Muscle of arm (tissue), 12 donors: Measurements from ENCODE around the gene RAB11FIP5. TPM values are rescaled to one million over a fixed set of nuclear protein-coding genes. Genes with fewer than 3 reads are reported as not detected.

Source experiments
- DNase-seq: peaks from one replicate; pipeline ENCODE4 v3.0.0-alpha.2; 2013
- polyA plus RNA-seq, 12 donors: library from polyadenylated mRNA; unstranded; fragments of 120-200 nt; gene quantifications; one replicate each; pipeline ENCODE4 v1.2.1, GENCODE V29; 2013; ENCODE audit not compliant: insufficient read length in 12 of 12

RAB11FIP5 gene
- polyA plus RNA-seq, 12 donors, result 11.5 to 21.2 (median 13.7) TPM; not detected in 1

DNA sequence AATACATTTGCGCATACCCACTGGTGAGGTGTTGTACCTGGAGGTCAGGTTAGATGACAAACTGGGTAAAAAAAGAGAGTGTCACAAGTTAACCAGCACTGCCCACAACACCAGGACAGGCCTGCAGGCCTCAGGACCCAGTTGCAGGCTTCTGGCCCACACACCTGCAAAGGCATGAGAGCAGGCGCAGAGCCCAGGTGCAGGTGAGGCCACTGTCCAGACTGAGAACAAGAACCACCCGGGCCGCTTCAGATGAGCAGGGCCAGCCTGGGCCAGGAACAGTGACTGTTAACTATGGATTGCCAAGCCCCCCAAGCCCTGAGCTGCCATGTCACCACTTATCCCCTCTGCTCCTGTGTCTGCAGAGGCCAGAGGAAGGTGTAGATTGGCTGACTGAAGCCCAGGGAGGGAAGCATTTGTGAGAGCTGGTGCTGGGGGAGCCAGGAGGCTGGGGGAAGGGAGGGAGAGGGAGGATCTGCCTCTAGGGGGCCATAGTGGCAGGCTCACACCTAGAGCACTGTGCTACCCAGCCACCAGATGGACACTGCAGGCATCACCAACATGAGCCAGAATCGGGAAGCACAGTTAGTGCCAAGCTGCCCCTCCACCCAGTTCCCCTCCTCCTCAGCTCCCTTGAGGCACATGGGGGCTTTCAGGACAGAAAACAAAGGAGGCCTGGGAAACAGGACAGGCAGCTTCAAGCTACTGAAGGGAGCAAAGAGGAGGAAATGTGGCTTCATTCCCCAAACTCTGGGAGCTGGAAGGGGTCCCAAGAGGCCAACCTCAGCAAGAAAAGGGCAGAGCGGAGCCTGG is 76.6 kb downstream of the RAB11FIP5 start:
- DNase-seq, result no peak

DNA sequence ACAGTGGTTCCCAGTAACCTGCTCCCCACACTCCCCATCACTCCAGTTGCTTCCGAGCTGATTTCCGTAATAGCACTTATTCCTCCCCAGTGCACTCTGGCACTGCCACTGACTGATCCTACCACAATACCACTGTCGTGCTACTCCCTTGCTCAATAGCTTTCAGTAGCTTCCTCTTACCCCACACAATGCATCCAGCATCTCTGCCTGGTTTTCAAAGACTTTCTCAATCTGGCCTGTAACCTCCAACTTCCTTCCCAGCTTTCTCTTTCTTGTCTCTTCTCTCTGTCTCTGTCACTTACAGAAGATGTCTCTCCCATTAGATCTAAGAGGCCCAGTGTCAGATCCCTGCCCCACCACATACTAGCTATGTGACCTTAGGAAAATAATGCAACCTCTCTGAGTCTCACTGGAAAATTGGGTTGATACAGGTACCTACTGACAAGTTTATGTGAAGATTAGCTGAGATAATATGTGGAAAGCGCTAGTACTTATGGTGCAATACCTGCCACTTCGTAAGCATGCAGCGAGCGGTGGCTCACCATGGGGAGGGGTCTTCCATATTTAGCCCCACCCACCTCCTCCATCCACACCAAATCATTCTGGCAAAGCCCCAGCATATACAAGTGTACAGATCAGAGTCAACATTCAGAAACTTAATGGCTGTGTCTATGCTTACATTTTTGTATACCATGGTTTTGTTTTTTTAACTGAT is 77.9 kb downstream of the RAB11FIP5 start:
- DNase-seq, result no peak

DNA sequence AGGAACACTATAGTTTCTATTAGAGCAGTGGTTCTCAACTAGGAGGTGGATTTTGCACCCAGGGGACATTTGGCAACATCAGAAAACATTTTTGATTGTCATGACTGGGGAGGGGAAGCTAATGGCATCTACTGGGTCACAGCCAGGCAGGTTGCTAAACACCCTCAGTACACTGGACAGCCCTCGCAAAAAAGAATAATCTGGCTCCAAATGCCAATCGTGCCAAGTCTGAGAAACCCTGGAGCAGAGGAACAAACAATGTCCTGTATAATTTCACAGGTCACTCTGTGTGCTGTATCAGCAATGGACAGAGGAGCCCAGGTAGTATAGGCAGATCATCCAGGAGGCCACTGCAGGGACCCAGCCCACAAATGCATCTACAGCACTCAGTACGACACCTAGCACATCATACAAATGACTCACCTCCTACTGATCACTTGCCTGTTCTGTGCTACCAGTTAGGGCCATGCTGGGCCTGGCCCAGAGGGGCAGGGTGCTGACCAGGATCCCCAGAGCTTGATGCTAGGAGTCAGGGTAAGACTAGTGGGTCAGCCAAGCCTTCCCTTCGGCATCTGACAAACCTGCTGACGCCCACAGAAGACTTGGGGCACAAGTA is 78.9 kb downstream of the RAB11FIP5 start:
- DNase-seq, result no peak

DNA sequence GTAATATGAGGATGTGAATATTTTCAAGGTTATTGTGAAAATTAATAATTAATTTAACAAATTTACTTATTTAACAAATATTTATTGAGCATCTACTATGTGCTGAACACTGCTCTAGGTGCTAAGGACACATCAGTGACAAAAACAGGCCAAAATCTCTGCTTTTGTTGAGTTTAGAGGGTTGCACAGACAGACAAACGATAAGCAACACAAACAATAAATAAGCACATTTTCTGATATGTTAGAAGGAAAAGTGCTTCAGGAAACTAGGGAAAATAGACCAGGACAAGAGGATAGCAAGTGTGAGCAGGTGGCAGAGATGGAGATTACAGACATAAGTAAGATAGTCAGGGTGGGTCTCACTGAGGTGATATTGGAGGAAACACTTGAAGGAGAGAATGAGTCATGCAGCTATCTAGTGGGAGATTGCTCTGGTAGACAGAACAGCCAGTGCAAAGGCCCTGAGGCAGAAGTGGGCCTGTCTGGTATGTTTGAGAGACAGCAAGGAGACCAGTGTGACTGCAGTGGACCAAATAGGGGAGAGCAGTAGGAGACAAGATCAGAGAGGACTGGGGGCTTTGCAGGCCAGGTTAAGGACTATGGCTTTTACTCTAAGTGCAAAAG is 79.5 kb downstream of the RAB11FIP5 start:
- no peak for DNase-seq

DNA sequence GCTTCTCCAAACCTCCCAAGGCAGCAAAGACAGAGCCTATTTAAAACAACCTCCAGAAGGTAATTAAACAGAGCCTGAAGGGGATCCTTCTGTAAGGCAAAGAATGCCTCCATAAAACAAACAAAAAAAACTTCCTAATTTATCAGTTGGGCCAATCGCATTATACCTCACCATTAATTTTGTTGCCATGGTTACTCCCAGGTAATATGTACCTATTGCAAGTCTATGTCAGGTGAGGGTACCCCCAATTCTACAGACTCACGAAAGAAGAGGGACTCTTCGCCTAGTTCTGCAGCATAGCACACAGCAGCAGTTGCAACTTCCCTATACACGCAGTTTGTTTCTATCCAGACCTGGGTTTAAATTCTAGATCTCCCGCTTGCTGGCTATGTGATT is 80.0 kb downstream of the RAB11FIP5 start:
- no peak for DNase-seq

DNA sequence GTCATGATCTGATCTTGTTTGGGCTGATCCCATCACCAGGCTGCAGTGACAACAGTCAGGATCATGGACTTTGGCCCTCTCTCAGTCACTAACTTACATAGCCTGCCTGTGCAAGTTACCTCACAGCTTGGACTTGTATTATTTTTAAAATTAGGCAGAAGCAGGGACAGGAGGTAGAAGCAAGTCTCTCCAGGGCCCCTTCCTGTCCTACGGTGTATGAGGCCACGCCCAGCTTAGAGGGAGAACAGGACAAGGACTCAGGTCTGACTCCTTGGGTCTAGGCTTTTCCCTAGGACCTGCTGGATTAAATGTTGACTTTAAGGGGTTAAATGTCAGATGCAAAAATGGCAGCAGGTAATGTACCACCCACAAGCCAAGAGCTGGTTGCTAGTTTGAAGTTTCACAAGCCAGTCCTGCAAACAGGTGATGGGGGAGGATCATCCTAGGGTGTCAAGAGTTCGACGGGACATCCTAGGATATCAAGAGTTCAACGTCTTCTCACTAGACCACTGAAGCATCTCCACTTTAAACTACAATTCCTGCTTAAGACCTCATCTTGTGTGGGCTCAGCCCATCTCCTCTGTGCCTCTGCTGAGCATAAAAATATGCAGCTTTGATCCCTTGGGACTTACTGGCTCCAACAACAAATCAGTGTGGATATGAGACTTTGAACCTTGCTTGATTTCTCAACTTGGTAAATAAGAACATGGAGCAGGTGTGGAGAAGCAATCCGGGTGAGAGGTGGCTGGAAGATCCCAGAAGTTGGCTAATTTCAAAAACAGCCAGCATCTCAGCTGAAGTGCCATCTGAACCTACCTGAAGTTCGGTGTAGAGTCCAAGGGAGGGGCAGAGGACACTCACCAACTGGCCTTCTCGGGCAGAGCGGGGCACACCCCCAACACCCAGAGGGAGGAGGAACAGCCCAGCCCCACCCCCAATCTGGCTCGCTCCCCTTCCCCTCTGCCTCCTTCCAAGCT is 80.7 kb downstream of the RAB11FIP5 start:
- no peak for DNase-seq

DNA sequence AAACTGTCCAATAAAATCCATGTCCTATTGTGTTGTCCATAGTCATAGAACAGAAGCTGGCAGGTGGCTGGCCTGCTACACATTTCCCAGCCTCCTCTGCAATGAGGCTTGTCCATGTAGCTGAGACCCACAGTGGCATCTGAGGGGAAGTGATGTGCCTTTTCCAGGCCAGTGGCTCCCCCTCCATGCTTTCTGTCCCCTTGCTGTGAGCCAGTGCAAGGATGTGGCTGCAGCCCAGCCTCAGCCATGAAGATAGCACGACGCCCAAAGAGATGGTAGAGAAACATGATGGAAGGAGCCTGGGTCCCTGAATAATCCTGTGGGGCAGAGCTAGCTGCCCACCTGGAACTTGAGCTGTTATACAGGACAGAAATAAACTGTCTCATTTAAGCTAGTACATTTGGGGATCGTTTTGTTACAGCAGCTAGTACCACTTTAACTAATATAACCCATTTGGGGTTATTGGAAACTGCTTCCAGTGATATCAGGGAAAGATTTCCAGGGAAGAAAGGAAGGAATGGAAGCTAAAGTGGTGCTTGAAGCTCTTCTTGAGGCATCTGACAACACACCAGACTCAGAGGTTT is 81.6 kb downstream of the RAB11FIP5 start:
- no peak for DNase-seq

DNA sequence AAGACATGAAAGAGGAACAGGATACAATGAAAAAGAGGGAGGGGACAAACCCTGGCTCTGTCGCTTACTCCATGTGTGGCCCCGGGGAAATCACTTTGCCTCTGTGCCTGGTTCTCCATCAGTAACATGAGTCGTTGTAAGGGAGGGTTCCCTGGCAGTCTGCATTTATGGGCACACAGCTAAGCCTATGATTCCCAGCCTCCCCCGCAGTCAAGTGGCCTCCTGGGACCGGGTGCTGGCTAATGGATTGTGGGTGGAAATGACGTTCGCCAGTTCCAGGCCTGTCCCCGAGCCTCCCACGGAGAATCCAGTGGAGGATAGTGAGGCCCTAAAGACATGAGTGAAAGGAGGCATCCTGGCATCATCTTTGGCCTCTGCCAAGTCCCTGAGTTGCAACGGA is 83.9 kb downstream of the RAB11FIP5 start:
- DNase-seq, result no peak

DNA sequence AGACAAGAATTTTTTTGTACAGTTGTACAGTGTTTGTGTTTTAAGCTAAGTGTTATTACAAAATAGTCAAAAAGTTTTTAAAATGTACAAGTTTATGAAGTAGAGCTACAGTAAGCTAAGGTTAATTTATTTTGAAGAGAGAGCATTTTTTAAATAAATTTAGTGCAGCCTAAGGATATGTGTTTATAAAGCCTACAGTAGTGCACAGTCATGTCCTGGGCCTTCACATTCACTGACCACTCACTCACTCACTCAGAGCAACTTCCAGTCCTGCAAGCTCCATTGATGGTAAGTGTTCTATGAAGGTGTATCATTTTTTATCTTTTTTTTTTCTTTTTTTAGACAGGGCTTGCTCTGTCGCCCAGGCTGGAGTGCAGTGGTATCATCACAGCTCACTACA is 85.4 kb downstream of the RAB11FIP5 start:
- no peak for DNase-seq

DNA sequence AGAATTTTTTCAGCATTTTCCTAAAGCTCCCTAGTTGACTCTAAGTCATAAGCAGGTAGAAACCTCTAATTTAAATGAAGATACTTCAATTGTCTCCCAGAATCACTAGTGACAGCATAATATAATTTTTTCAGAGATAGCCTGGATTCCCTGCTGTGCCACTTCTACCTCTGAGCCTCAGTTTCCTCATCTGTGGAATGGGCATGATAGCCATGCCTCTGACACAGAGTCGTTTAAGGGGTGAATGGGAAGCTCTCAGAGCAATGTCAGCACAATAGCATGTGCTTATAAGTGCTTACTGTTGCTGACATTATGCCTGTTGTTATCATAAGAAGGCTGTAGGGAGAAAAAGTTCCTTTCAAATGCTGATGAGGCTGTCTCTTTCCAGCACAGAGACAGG is 89.3 kb downstream of the RAB11FIP5 start:
- DNase-seq, result no peak

Other genes starting within 250 kb of the RAB11FIP5 start
- 1 to 10 TPM in 11 of 12 donors, not detected in 1; 2.0 to 7.5 (median 3.6) TPM for gene SPR, start 225.5 kb downstream of the RAB11FIP5 start, polyA plus RNA-seq
- gene EMX1, start 195.4 kb downstream of the RAB11FIP5 start, polyA plus RNA-seq, result under 1 TPM in 4 of 12 donors, not detected in 8; 0.10 to 0.27 (median 0.16) TPM
- 10 to 100 TPM in 1 of 12 donors, 1 to 10 TPM in 10, not detected in 1; 4.9 to 10.6 (median 6.7) TPM for gene SFXN5, start 41.2 kb downstream of the RAB11FIP5 start, polyA plus RNA-seq
- gene NOTO, start 89.6 kb upstream of the RAB11FIP5 start, polyA plus RNA-seq, result under 1 TPM in 3 of 12 donors, not detected in 9; 0.06 to 0.08 (median 0.07) TPM
- gene SMYD5, start 101.3 kb upstream of the RAB11FIP5 start, polyA plus RNA-seq, result 10 to 100 TPM in 11 of 12 donors, not detected in 1; 25.3 to 44.6 (median 30.2) TPM
- 10 to 100 TPM in 11 of 12 donors, not detected in 1; 15.9 to 32.8 (median 26.7) TPM for gene PRADC1, start 120.3 kb upstream of the RAB11FIP5 start, polyA plus RNA-seq
- gene CCT7, start 121.4 kb upstream of the RAB11FIP5 start, polyA plus RNA-seq, result 100 to 1,000 TPM in 11 of 12 donors, not detected in 1; 167 to 224 (median 189) TPM
- gene FBXO41, start 171.5 kb upstream of the RAB11FIP5 start, polyA plus RNA-seq, result 1 to 10 TPM in 1 of 12 donors, under 1 TPM in 9, not detected in 2; 0.12 to 2.0 (median 0.25) TPM
- gene EGR4, start 180.6 kb upstream of the RAB11FIP5 start, polyA plus RNA-seq, result under 1 TPM in 1 of 12 donors, not detected in 11; 0.11 TPM